IgD-negative memory B cell (primary cell): ENCODE data around the gene MOCS2. TPM values are rescaled to one million over a fixed set of nuclear protein-coding genes. Genes with fewer than 3 reads are reported as not detected.

ENCODE experiments used
- H3K27ac Mint-ChIP-seq, 3 donors: one replicate each; pipeline ENCODE4 v1.8.0; 2020 to 2022; ENCODE audit warnings: mild to moderate bottlenecking in 3 of 3, mixed read lengths in 3 of 3, moderate library complexity in 1 of 3
- H3K27me3 Mint-ChIP-seq: one replicate; pipeline ENCODE4 v1.8.0; 2021; ENCODE audit warnings: mixed read lengths
- H3K36me3 Mint-ChIP-seq: one replicate; pipeline ENCODE4 v1.8.0; 2020; ENCODE audit warnings: mild to moderate bottlenecking, mixed read lengths
- H3K4me1 Mint-ChIP-seq, 3 donors: one replicate each; pipeline ENCODE4 v1.8.0; 2020 to 2022; ENCODE audit warnings: mixed read lengths in 3 of 3, mild to moderate bottlenecking in 1 of 3
- H3K4me3 Mint-ChIP-seq, 4 donors: one replicate each; pipeline ENCODE4 v1.8.0; 2020 to 2022; ENCODE audit warnings: mild to moderate bottlenecking in 4 of 4, mixed read lengths in 4 of 4, moderate library complexity in 3 of 4
- H3K9me3 Mint-ChIP-seq, 3 donors: one replicate each; pipeline ENCODE4 v1.8.0; 2020 to 2021; ENCODE audit warnings: mixed read lengths in 3 of 3, mild to moderate bottlenecking in 1 of 3
- polyA plus RNA-seq: library from polyadenylated mRNA; unstranded; fragments of 300-500 nt; fragmentation: Illumina TruSeq; gene quantifications from one replicate; pipeline ENCODE4 v1.2.3, GENCODE V29; 2021

The MOCS2 gene
- polyA plus RNA-seq, 1 donor from 2014 or later, result 34.0 TPM

DNA sequence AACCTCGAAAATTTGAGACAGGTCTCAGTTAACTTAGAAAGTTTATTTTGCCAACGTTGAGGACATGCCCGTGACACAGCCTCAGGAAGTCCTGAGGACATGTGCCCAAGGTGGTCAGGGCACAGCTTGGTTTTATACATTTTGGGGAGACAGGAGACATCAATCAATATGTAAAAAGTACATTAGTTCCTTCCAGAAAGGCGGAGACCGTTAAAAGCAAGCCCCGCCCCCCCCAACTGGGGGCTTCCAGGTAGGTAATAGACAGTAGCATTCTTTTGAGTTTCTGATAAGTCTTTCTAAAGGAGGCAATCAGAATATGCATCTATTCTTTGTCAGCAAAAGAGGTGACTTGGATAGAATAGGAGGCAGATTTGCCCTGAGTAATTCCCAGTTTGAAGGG, 599 bp upstream of the MOCS2 start:
- Mint-ChIP-seq H3K4me3 (peak overlapping the region; percentile 94 to 99 (median 98)), H3K9me3 (no peaks in the 10 kb centered on the region), H3K36me3 (peaks cover 2% of the 10 kb centered on the region), H3K27ac (peak overlapping the region; percentile 73 to 91 (median 75)), H3K27me3 (no peaks in the 10 kb centered on the region), H3K4me1 (peaks cover 12 to 37% (median 13%) of the 10 kb centered on the region in 3 donors)

- Mint-ChIP-seq H3K27ac (peak overlapping the region; percentile 73 to 91 (median 75)), H3K27me3 (no peaks in the 10 kb centered on the region), H3K4me3 (peak overlapping the region; percentile 94 to 99 (median 98)), H3K4me1 (peaks cover 12 to 41% (median 17%) of the 10 kb centered on the region in 3 donors), H3K36me3 (peaks cover 2% of the 10 kb centered on the region), H3K9me3 (no peaks in the 10 kb centered on the region)
These were observed 508 bp downstream of the MOCS2 start for GRCh38 chr5:53109056-53109442.

DNA sequence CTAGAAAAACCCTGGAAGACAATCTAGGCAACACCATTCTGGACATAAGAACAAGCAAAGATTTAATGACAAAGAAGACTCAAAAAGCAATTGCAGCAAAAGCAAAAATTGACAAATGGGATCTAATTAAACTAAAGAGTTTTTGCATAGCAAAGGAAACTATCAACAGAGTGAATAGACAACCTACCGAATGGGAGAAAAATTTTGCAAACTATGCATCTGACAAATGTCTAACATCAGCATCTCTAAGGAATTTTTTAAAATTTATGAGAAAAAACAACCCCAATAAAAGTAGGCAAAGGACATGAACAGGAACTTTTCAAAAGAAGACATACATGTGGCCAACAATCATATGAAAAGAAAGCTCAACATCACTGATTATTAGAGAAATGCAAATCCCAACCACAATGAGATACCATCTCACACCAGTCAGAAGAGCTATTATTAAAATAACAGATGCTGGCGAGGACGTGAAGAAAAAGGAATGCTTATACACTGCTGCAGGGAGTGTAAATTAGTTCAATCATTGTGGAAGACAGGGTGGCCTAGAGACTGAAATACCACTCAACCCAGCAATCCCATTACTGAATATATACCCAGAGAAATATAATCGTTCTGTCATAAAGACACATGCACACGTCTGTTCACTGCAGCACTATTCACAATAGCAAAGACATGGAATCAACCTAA, 3.8 kb downstream of the MOCS2 start:
- Mint-ChIP-seq H3K4me3 (no peak overlapping the region), H3K4me1 (peaks cover 12 to 39% (median 21%) of the 10 kb centered on the region in 3 donors), H3K9me3 (no peaks in the 10 kb centered on the region), H3K27me3 (no peaks in the 10 kb centered on the region), H3K27ac (no peak overlapping the region), H3K36me3 (peaks cover 2% of the 10 kb centered on the region)

- no peak overlapping the region for H3K27ac Mint-ChIP-seq
- H3K36me3 Mint-ChIP-seq, result peaks cover 3% of the 10 kb centered on the region
- peaks cover 0 to 12% (median 8%) of the 10 kb centered on the region in 3 donors for H3K4me1 Mint-ChIP-seq
- H3K4me3 Mint-ChIP-seq, result no peak overlapping the region
- H3K9me3 Mint-ChIP-seq, result no peaks in the 10 kb centered on the region
- no peaks in the 10 kb centered on the region for H3K27me3 Mint-ChIP-seq
These were observed 9.0 kb downstream of the MOCS2 start for GRCh38 chr5:53100606-53101005.

- H3K36me3 Mint-ChIP-seq, result peaks cover 3% of the 10 kb centered on the region
- peaks cover 0 to 4% (median 0%) of the 10 kb centered on the region in 3 donors for H3K4me1 Mint-ChIP-seq
- no peaks in the 10 kb centered on the region for H3K9me3 Mint-ChIP-seq
- no peak overlapping the region for H3K27ac Mint-ChIP-seq
- H3K27me3 Mint-ChIP-seq, result no peaks in the 10 kb centered on the region
- no peak overlapping the region for H3K4me3 Mint-ChIP-seq
These were observed 10.0 kb downstream of the MOCS2 start for GRCh38 chr5:53099546-53099945.

DNA sequence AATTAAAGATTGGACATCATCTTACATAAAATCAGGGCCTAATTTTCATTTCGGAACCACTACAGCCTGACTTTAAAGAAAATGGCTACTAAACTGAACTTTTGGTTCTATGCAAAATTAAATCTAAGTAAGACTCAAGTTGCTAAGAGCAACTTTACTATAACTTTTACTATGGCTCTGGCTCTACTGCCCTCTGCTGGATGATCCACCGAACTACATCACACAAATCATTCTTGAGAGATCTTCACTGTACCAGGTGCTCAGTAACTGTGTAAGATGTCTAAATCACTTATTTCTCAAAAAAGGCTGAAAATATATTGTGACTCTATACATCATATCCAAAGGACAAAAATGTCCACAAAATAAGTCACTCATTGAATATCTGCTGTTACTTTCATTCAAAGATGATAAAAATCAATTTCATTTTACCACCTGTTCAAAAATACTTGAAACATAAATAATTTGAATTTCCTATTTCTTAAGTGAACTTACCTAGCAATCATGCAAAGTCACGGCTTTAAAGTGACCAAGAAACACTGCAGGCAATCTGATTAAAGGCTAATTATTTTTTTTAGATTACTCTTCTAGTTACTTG, 13.5 kb downstream of the MOCS2 start:
- H3K4me3 Mint-ChIP-seq, result no peak overlapping the region
- no peaks in the 10 kb centered on the region for H3K27me3 Mint-ChIP-seq
- H3K9me3 Mint-ChIP-seq, result no peaks in the 10 kb centered on the region
- no peak overlapping the region for H3K27ac Mint-ChIP-seq
- peaks cover 3% of the 10 kb centered on the region for H3K36me3 Mint-ChIP-seq
- peaks cover 0 to under 1% (median 0%) of the 10 kb centered on the region in 3 donors for H3K4me1 Mint-ChIP-seq

DNA sequence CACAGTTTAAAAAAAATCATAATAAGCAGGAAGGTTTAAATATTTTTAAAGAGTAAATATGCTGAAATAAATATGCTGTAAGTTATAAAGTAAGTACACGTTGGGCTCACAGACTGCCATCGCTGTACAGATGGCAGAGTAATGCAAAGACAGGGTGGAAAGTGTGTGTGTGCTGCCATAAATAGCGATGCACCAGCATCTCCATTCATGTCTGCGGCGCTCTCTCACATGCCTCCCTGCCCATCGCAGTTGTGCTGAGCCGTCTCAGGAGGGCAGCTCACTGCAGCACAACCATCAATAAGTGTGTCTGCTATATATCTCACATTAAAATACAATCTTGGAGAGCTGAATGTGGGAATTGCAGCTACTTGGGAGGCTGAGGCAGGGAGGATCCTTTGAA, 14.3 kb downstream of the MOCS2 start:
- H3K27ac Mint-ChIP-seq, result no peak overlapping the region
- H3K4me3 Mint-ChIP-seq, result no peak overlapping the region
- peaks cover 0 to 1% (median 1%) of the 10 kb centered on the region in 3 donors for H3K4me1 Mint-ChIP-seq
- H3K36me3 Mint-ChIP-seq, result peaks cover 3% of the 10 kb centered on the region
- H3K27me3 Mint-ChIP-seq, result no peaks in the 10 kb centered on the region
- H3K9me3 Mint-ChIP-seq, result no peaks in the 10 kb centered on the region

DNA sequence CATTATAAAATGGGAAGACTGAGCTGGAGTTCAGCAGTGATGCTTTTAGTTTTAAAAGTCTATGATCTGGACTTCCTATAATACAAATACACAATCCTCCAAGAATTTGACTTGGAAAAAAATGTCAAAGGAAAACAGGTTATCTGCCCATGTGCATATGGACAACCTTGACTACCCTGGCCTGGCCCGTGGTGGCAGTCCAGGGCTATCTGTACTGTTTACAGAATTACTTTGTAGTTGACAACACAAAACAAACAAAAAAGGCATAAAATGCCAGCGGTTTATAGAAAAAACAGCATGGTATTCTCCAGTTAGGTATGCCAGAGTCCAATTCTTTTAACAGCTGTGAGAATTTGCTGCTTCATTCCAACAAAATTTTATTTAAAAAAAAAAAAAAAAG, 17.3 kb downstream of the MOCS2 start:
- H3K9me3 Mint-ChIP-seq, result no peaks in the 10 kb centered on the region
- H3K36me3 Mint-ChIP-seq, result no peaks in the 10 kb centered on the region
- H3K4me1 Mint-ChIP-seq, result peaks cover 0 to 12% (median 4%) of the 10 kb centered on the region in 3 donors
- H3K4me3 Mint-ChIP-seq, result no peak overlapping the region
- H3K27ac Mint-ChIP-seq, result no peak overlapping the region
- H3K27me3 Mint-ChIP-seq, result no peaks in the 10 kb centered on the region

DNA sequence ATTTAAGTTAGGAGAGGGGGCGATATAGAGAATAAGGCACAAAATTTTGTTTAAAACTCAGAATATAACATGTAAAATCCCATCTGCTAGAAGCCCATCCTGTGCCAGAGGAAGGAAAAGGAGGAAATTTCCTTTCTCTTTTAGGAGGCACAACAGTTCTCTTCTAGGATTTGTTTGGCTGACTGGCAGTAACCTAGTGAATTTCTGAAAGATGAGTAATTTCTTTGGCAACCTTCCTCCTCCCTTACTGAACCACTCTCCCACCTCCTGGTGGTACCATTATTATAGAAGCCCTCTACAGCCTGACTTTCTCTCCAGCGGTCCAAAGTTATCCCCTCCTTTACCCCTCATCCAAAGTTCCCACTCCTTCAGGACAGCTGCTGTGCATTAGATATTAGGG, 18.3 kb downstream of the MOCS2 start:
- Mint-ChIP-seq H3K27me3 (no peaks in the 10 kb centered on the region), H3K27ac (no peak overlapping the region), H3K4me1 (peaks cover 0 to 12% (median 4%) of the 10 kb centered on the region in 3 donors), H3K36me3 (no peaks in the 10 kb centered on the region), H3K4me3 (no peak overlapping the region), H3K9me3 (no peaks in the 10 kb centered on the region)

GRCh38 chr5:53090229-53090628, 19.3 kb downstream of the MOCS2 start:
- no peak overlapping the region for H3K4me3 Mint-ChIP-seq
- H3K27ac Mint-ChIP-seq, result no peak overlapping the region
- H3K9me3 Mint-ChIP-seq, result no peaks in the 10 kb centered on the region
- H3K4me1 Mint-ChIP-seq, result peaks cover 0 to 12% (median 4%) of the 10 kb centered on the region in 3 donors
- no peaks in the 10 kb centered on the region for H3K36me3 Mint-ChIP-seq
- H3K27me3 Mint-ChIP-seq, result no peaks in the 10 kb centered on the region

GRCh38 chr5:53089481-53089991, 20.0 kb downstream of the MOCS2 start:
- no peaks in the 10 kb centered on the region for H3K9me3 Mint-ChIP-seq
- no peaks in the 10 kb centered on the region for H3K36me3 Mint-ChIP-seq
- H3K27me3 Mint-ChIP-seq, result no peaks in the 10 kb centered on the region
- H3K27ac Mint-ChIP-seq, result no peak overlapping the region
- H3K4me1 Mint-ChIP-seq, result peaks cover 0 to 12% (median 4%) of the 10 kb centered on the region in 3 donors
- peak overlapping the region in 1 of 4 donors; percentile 52 for H3K4me3 Mint-ChIP-seq

GRCh38 chr5:53087621-53088121, 21.9 kb downstream of the MOCS2 start:
- Mint-ChIP-seq H3K9me3 (no peaks in the 10 kb centered on the region), H3K27me3 (no peaks in the 10 kb centered on the region), H3K4me1 (peaks cover 2 to 12% (median 4%) of the 10 kb centered on the region in 3 donors), H3K27ac (no peak overlapping the region), H3K4me3 (no peak overlapping the region), H3K36me3 (no peaks in the 10 kb centered on the region)

GRCh38 chr5:53087171-53087570, 22.4 kb downstream of the MOCS2 start:
- peaks cover under 1% of the 10 kb centered on the region for H3K27me3 Mint-ChIP-seq
- no peaks in the 10 kb centered on the region for H3K36me3 Mint-ChIP-seq
- no peak overlapping the region for H3K27ac Mint-ChIP-seq
- H3K4me3 Mint-ChIP-seq, result no peak overlapping the region
- H3K4me1 Mint-ChIP-seq, result peaks cover 2 to 12% (median 4%) of the 10 kb centered on the region in 3 donors
- H3K9me3 Mint-ChIP-seq, result no peaks in the 10 kb centered on the region

- H3K9me3 Mint-ChIP-seq, result no peaks in the 10 kb centered on the region
- peaks cover 2 to 6% (median 2%) of the 10 kb centered on the region in 3 donors for H3K4me1 Mint-ChIP-seq
- H3K4me3 Mint-ChIP-seq, result no peak overlapping the region
- no peaks in the 10 kb centered on the region for H3K36me3 Mint-ChIP-seq
- no peak overlapping the region for H3K27ac Mint-ChIP-seq
- peaks cover 10% of the 10 kb centered on the region for H3K27me3 Mint-ChIP-seq
These were observed 24.9 kb downstream of the MOCS2 start for GRCh38 chr5:53084546-53085255.

- Mint-ChIP-seq H3K4me3 (no peak overlapping the region), H3K27ac (no peak overlapping the region), H3K4me1 (peaks cover 0 to 2% (median 0%) of the 10 kb centered on the region in 3 donors), H3K27me3 (peaks cover 10% of the 10 kb centered on the region), H3K36me3 (no peaks in the 10 kb centered on the region), H3K9me3 (no peaks in the 10 kb centered on the region)
These were observed 25.6 kb downstream of the MOCS2 start for GRCh38 chr5:53083927-53084326.
